ENCODE results near the gene PKHD1.

The PKHD1 gene

DNA sequence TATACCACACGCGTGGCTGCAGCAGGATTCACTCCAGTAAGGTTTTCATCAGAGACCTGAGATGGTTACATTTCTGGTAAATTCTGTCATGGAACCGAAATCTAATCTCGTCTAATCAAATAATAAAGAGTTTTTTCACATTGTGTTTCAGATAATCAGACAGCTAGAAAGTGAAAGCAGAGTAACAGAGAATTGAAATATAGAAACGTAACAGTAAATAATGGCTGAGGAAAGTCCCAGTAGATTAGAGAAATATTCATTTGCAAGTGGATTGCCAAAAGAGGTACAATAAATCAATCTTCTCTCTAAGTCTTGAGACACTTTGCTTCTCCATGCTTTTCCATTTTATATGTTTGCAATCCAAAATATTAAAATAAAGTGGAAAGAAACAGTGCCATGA is 42.4 kb downstream of the PKHD1 start:
- H3K4me3 ChIP-seq (ENCODE audit: low read depth, low read length) = no peak overlapping the region
- DNase-seq (ENCODE audit: low read depth) = no peak
- in situ Hi-C loops (cut with HindIII; ENCODE audit: low sequenced_read_pairs) = no loop called here
- TF ChIP-seq, protein P1, sequence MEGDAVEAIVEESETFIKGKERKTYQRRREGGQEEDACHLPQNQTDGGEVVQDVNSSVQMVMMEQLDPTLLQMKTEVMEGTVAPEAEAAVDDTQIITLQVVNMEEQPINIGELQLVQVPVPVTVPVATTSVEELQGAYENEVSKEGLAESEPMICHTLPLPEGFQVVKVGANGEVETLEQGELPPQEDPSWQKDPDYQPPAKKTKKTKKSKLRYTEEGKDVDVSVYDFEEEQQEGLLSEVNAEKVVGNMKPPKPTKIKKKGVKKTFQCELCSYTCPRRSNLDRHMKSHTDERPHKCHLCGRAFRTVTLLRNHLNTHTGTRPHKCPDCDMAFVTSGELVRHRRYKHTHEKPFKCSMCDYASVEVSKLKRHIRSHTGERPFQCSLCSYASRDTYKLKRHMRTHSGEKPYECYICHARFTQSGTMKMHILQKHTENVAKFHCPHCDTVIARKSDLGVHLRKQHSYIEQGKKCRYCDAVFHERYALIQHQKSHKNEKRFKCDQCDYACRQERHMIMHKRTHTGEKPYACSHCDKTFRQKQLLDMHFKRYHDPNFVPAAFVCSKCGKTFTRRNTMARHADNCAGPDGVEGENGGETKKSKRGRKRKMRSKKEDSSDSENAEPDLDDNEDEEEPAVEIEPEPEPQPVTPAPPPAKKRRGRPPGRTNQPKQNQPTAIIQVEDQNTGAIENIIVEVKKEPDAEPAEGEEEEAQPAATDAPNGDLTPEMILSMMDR (IDR thresholded peaks at IDR 0.05; ENCODE audit: low read depth, low read length, missing control alignments) = no peak

DNA sequence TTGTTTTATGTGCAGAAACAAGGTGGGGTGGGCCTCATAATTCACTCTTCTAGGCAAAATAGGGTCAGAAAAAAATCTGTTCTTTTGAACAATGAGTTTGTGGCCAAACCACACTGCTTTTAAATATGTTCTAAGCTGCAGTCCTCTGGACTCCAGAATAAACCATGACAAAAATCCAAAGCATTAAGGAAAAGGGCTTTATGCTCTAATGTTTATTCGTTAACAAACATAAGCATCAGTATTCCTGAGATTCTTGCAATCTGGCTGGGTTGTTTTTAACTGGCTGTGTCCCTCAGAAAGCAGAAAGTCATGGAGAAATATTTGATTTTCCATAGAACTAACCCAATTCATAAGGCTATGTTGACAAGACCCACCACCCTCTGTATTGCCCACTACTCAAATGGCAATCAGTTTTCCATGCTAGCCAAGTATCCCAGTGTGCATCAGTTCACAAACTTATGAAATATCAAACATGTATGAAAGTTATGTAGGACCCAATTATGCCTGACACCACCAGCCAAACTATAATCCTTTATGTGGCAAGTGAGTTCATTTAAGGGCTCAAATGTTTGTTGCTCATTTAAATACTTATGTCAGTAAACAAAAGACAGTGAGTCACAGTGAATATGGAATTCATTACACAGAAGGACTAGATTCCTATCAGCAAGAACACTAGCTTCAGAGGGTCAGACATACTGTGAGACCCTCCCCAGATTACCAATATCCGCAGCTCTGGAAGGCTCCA is 45.1 kb downstream of the PKHD1 start:
- in situ Hi-C loops (cut with HindIII; ENCODE audit: low sequenced_read_pairs) = no loop called here
- no peak for DNase-seq (ENCODE audit: low read depth)
- TF ChIP-seq, protein P1 (IDR thresholded peaks at IDR 0.05; ENCODE audit: low read depth, low read length, missing control alignments) = no peak
- H3K4me3 ChIP-seq (ENCODE audit: low read depth, low read length) = no peak overlapping the region

DNA sequence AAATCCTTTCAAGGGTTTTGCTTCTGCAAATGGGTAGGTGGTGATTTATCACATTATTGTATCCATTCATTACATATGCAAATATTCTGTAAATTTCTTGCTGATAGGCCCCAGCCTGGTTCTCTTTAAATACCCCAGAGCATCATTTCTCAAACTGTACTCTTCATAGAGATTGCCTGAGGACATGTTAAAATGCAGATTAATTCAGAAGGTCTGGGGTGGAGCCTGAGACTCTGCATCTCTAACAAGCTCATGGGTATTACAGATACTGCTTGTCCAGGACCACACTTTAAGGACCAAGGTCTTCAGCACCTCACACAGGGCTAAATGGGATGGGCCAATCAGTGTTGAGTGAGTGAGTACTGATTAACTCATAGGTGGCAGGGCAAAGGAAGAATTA is 46.3 kb downstream of the PKHD1 start:
- DNase-seq (ENCODE audit: low read depth) = no peak
- H3K4me3 ChIP-seq (ENCODE audit: low read depth, low read length) = no peak overlapping the region
- in situ Hi-C loops (cut with HindIII; ENCODE audit: low sequenced_read_pairs) = no loop called here
- TF ChIP-seq, protein P1 (IDR thresholded peaks at IDR 0.05; ENCODE audit: low read depth, low read length, missing control alignments) = no peak

DNA sequence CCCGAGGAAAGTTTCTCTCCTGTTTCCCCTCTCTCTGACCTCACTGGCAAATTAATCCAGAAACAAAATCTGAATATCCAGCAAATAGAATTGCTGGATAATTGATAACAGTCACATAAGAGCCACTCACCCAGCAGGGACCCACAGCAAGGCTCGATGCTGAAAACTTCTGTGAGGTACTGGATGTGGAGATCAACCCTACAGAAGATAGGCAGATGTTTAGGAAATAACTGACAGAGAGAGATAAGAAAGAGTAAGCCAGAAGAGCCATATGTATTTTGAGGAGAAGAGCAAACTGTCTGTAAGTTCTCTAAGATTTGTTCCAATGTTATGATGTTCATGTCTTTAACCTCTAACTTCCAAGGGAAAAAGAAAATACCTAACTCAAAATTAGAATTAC is 59.7 kb downstream of the PKHD1 start:
- TF ChIP-seq, protein P1 (IDR thresholded peaks at IDR 0.05; ENCODE audit: low read depth, low read length, missing control alignments) = no peak
- DNase-seq (ENCODE audit: low read depth) = no peak
- H3K4me3 ChIP-seq (ENCODE audit: low read depth, low read length) = no peak overlapping the region
- in situ Hi-C loops (cut with HindIII; ENCODE audit: low sequenced_read_pairs) = no loop called here

DNA sequence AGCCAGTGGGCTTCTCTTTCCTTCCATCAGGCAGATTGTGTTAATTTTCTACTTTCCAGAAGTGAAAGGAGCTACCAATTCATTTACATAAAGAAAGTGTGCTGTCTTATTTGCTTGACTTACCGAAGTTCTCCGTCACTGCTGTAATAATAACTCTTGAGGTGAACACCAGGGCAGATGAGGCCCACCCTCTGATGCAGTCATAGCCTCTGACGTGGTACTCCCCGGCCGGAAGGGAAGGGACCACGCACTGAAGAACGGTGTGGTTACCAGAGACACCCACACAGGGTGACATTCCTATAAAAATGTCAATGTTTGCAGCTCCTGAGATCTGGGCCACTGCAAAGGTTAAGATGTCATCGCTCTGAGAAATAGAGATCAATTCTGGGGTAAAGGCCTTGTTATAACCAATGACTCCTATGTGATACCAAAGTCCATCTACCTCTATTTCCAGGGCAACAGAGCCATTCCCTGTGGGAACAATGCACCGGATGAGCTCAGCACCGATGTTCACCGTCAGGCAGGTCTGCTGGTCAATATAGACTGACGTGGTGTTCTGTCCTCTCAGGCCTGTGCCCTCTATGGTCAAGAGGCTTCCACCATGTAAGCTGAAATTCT is 62.9 kb downstream of the PKHD1 start:
- in situ Hi-C loops (cut with HindIII; ENCODE audit: low sequenced_read_pairs) = no loop called here
- TF ChIP-seq, protein P1 (IDR thresholded peaks at IDR 0.05; ENCODE audit: low read depth, low read length, missing control alignments) = no peak
- no peak for DNase-seq (ENCODE audit: low read depth)
- no peak overlapping the region for H3K4me3 ChIP-seq (ENCODE audit: low read depth, low read length)

DNA sequence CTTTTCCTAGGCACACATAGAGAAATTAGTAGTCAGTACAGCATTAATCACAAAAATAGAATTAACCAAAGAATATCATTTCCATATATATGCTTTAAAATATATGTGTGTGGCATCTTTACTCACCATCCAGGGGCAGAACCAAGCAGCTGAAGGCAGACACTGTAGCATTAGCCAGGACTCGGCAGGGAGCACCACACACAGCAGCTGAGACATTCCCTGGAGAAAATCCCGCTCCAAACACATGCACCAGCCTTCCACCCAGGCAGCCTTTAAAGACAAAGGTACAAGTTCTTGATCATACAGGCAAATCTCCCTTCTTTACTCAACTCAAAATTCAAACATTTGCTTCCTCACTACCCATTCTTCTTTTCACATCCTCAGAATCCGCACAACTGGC is 64.7 kb downstream of the PKHD1 start:
- in situ Hi-C loops (cut with HindIII; ENCODE audit: low sequenced_read_pairs) = no loop called here
- DNase-seq (ENCODE audit: low read depth) = no peak
- TF ChIP-seq, protein P1 (IDR thresholded peaks at IDR 0.05; ENCODE audit: low read depth, low read length, missing control alignments) = no peak
- H3K4me3 ChIP-seq (ENCODE audit: low read depth, low read length) = no peak overlapping the region

Measured in astrocyte of the cerebellum (primary cell).